DOHH2 (cell line): ENCODE measurements around the gene RAI1.
"Not testable (repeated sequence)": the region's sequence is repeated elsewhere in the genome, so short reads cannot be mapped to it uniquely, and the experiment has no call there.

Source experiments
- H3F3A ChIP-seq: fragments of 200-600 bp; sonication (generic), shearing (Covaris generic); 2 replicates; pipeline ENCODE4 v1.6.0; 2016; ENCODE audit warnings: antibody characterized with exemption, mild to moderate bottlenecking; ENCODE audit not compliant: control insufficient read depth, insufficient read depth
- H3K27ac ChIP-seq: fragments of 200-600 bp; sonication (generic); 2 replicates; pipeline ENCODE4 v1.5.1; 2014; ENCODE audit warnings: low read depth, mild to moderate bottlenecking, low read length, moderate library complexity
- H3K27me3 ChIP-seq: fragments of 200-600 bp; sonication (generic); 2 replicates; pipeline ENCODE4 v1.6.1; 2014; ENCODE audit warnings: mild to moderate bottlenecking, low read length, mixed read lengths; ENCODE audit not compliant: control insufficient read depth
- H3K36me3 ChIP-seq: fragments of 200-600 bp; sonication (generic); 2 replicates; pipeline ENCODE4 v1.6.1; 2014; ENCODE audit warnings: mild to moderate bottlenecking, low read length, moderate library complexity, mixed read lengths; ENCODE audit not compliant: control insufficient read depth
- H3K4me1 ChIP-seq: fragments of 200-600 bp; sonication (generic); 2 replicates; pipeline ENCODE4 v1.6.1; 2014; ENCODE audit warnings: mild to moderate bottlenecking, low read length, mixed read lengths; ENCODE audit not compliant: control insufficient read depth
- H3K4me2 ChIP-seq: fragments of 200-600 bp; sonication (generic); 2 replicates; pipeline ENCODE4 v1.6.0; 2014; ENCODE audit warnings: mild to moderate bottlenecking, low read length, moderate library complexity
- H3K4me3 ChIP-seq: fragments of 200-600 bp; sonication (generic); 2 replicates; pipeline ENCODE4 v1.5.1; 2014; ENCODE audit warnings: mild to moderate bottlenecking, low read length, mixed read lengths
- H3K79me2 ChIP-seq: fragments of 200-600 bp; sonication (generic); 2 replicates; pipeline ENCODE4 v1.6.1; 2014; ENCODE audit warnings: mild to moderate bottlenecking, low read length, mixed read lengths; ENCODE audit not compliant: control insufficient read depth
- H3K9me2 ChIP-seq: fragments of 200-600 bp; sonication (generic); replicated peaks from 2 replicates; pipeline ENCODE4 v1.6.1; 2014; ENCODE audit warnings: mild to moderate bottlenecking, low read length, mixed read lengths; ENCODE audit not compliant: control insufficient read depth
- H3K9me3 ChIP-seq: fragments of 200-600 bp; sonication (generic); 2 replicates; pipeline ENCODE4 v1.6.1; 2014; ENCODE audit warnings: antibody characterized with exemption, low read length, mixed read lengths; ENCODE audit not compliant: control insufficient read depth, insufficient read depth
- H4K20me1 ChIP-seq: fragments of 200-600 bp; sonication (generic); 2 replicates; pipeline ENCODE4 v1.6.0; 2014; ENCODE audit warnings: low read depth, mild to moderate bottlenecking, antibody characterized with exemption, low read length, moderate library complexity; ENCODE audit not compliant: control insufficient read depth, insufficient read depth
- EZH2phosphoT487 ChIP-seq: fragments of 200-600 bp; sonication (generic); IDR thresholded peaks from 2 replicates; pipeline ENCODE4 v1.6.1; 2017; ENCODE audit warnings: borderline replicate concordance, mild to moderate bottlenecking, antibody characterized with exemption, low read length, moderate library complexity, mixed read lengths
- TF ChIP-seq, protein P1 (sequence below): fragments of 200-600 bp; sonication (generic); IDR thresholded peaks from one replicate; pipeline ENCODE4 v1.5.1; 2014; ENCODE audit warnings: antibody characterized with exemption, mild to moderate bottlenecking, low read depth, low read length; ENCODE audit not compliant: poor library complexity, severe bottlenecking

The RAI1 gene

DNA sequence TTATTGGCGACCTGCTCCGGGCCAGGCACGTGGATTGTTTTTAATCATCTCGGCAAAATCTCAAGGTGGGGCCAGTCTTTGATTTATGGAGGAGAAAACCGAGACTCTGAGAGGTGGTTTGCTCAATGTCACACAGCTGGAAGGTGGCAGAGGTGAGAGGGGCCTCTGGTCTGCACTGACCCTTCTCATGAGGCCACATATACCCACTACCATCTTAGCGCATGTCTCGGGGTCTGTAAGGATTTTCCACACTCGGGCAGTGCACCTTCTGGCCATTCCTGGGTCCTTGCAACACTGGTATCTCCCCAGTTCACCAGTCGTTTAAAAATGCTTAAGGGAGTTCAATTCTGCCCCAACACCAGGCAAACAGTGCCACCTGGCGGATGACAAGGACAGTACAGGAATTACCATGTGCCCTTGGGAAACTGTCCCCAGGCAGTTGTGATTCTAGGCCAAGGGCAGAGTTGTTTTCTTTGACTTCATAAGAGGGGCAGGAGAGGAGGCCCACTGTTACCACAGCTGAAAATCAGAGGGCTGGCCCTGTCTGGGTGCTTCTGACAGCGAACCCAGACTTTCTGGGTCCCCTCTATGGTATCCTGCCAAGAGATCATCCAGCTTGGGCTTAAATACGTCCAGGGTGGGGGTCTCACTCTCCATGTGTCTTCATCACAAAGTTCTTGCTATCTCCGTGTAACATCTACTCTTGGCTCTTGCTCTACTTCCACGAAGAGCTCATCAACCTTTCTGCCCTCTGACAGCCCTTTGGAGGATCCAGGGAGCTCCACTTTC lies 39.4 kb upstream of the RAI1 start:
- Histone ChIP-seq H3K27me3 (no peaks in the 10 kb centered on the region), H3K36me3 (no peaks in the 10 kb centered on the region), H3K4me3 (no peak overlapping the region), H3K4me2 (no peak overlapping the region), H3F3A (no peaks in the 10 kb centered on the region), H4K20me1 (no peaks in the 10 kb centered on the region), H3K4me1 (no peaks in the 10 kb centered on the region), H3K9me2 (no peaks in the 10 kb centered on the region), H3K79me2 (no peaks in the 10 kb centered on the region), H3K9me3 (no peaks in the 10 kb centered on the region; the same call in 1 of the 2 replicates), H3K27ac (no peak overlapping the region)
- TF ChIP-seq, protein P1, sequence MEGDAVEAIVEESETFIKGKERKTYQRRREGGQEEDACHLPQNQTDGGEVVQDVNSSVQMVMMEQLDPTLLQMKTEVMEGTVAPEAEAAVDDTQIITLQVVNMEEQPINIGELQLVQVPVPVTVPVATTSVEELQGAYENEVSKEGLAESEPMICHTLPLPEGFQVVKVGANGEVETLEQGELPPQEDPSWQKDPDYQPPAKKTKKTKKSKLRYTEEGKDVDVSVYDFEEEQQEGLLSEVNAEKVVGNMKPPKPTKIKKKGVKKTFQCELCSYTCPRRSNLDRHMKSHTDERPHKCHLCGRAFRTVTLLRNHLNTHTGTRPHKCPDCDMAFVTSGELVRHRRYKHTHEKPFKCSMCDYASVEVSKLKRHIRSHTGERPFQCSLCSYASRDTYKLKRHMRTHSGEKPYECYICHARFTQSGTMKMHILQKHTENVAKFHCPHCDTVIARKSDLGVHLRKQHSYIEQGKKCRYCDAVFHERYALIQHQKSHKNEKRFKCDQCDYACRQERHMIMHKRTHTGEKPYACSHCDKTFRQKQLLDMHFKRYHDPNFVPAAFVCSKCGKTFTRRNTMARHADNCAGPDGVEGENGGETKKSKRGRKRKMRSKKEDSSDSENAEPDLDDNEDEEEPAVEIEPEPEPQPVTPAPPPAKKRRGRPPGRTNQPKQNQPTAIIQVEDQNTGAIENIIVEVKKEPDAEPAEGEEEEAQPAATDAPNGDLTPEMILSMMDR = peak; percentile 92
- no peak for TF ChIP-seq EZH2phosphoT487

DNA sequence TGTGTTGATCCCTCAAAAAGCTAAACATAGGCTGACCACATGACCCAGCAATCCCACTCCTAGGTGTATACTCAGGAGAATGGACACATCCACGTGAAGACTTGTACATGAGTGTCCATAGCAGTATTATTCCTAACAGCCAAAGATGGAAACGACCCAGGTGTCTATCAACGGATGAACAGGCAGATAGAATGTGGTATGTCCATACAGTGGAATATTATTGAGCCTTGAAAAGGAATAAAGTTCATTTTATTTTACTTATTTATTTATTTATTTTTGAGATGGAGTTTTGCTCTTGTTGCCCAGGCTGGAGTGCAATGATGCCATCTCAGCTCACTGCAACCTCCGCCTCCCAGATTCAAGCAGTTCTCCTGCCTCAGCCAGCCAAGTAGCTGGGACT lies 36.1 kb upstream of the RAI1 start:
- H3K4me1 ChIP-seq, H3K9me2 ChIP-seq, H3K27ac ChIP-seq, H3F3A ChIP-seq, H4K20me1 ChIP-seq, H3K4me3 ChIP-seq, H3K4me2 ChIP-seq, H3K36me3 ChIP-seq, H3K79me2 ChIP-seq, H3K9me3 ChIP-seq, H3K27me3 ChIP-seq: not testable (repeated sequence)

DNA sequence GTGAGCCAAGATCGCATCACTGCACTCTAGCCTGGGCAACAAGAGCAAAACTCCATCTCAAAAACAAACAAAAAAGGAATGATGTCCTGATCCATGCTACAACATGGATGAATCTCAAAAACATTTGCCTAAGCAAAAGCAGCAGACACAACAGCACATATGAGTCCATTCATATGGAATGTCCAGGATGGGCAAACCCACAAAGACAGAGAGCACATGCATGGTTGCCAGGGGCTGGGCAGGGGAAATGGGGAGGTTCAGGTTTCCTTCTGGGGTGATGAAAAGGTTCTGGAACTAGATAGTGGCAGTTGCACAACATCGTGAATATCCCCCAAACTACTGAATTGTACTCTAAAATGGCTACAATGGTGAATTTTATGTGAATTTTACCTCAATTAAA lies 35.3 kb upstream of the RAI1 start:
- Histone ChIP-seq H3K27me3 (0 out of 2 replicates have a peak, but pooled peaks cover 7% of the 10 kb centered on the region), H4K20me1 (no peaks in the 10 kb centered on the region), H3K36me3 (no peaks in the 10 kb centered on the region), H3K9me3 (no peaks in the 10 kb centered on the region; the same call in 1 of the 2 replicates), H3K9me2 (no peaks in the 10 kb centered on the region), H3F3A (no peaks in the 10 kb centered on the region), H3K79me2 (no peaks in the 10 kb centered on the region), H3K4me2 (no peak overlapping the region), H3K4me3 (no peak overlapping the region), H3K4me1 (no peaks in the 10 kb centered on the region), H3K27ac (no peak overlapping the region)
- TF ChIP-seq EZH2phosphoT487 = no peak
- TF ChIP-seq, protein P1 = no peak

DNA sequence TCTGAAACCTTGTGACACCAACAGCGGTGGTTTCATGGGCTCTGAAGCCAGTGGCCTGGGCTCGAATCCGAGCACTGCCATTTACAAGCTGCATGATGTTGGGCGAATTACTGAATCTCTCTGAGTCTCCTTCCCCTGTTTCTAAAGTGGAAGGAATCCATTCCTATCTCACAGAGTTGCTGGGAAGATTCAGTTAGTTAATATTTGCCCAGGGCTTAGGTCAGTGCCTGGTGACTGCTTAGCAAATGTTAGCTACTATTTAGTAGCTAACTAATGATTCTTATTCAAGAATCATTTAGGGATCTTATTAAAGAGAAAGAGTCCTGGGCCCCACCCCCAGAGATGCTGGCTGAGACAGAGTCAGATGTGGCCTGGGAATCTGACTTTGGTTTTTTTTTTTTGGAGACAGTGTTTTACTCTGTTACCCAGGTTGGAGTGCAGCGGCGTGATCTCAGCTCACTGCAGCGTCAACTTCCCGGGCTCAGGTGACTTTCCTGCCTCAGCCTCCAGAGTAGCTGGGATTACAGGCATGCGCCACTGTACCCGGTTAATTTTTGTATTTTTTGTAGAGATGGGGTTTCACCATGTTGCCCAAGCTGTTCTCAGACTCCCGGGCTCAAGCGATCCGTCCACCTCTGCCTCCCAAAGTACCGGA lies 33.6 kb upstream of the RAI1 start:
- Histone ChIP-seq H3K27ac (no peak overlapping the region), H3K79me2 (no peaks in the 10 kb centered on the region), H3K4me1 (no peaks in the 10 kb centered on the region), H3K36me3 (no peaks in the 10 kb centered on the region), H3K9me2 (no peaks in the 10 kb centered on the region), H3K4me3 (no peak overlapping the region), H4K20me1 (no peaks in the 10 kb centered on the region), H3F3A (no peaks in the 10 kb centered on the region), H3K4me2 (no peak overlapping the region), H3K27me3 (0 out of 2 replicates have a peak, but pooled peaks cover 7% of the 10 kb centered on the region), H3K9me3 (no peaks in the 10 kb centered on the region; the same call in 1 of the 2 replicates)
- TF ChIP-seq, protein P1 = no peak
- no peak for TF ChIP-seq EZH2phosphoT487
